ENCODE results near the gene ARRDC2.

ARRDC2 gene

DNA sequence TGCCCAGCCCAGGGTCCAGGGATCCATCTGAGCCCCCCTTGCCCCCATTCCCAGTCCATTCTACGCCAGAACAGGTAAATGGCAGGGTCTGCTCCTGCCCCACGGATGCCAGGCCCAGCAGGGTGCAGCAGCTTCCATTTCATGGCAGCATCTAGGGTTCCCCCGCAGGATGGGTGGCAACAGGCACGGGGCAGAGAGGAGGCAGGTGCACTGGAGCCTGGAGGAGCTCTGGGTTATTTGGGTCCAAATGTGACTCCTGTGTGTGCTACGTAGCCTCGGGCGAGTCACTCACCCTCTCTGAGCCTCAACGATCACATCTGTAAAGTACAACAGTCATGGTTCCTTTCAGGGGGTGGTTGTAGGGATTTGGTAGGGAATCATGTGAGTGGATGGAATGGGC is 51.3 kb downstream of the ARRDC2 start:
- no peak for DNase-seq

DNA sequence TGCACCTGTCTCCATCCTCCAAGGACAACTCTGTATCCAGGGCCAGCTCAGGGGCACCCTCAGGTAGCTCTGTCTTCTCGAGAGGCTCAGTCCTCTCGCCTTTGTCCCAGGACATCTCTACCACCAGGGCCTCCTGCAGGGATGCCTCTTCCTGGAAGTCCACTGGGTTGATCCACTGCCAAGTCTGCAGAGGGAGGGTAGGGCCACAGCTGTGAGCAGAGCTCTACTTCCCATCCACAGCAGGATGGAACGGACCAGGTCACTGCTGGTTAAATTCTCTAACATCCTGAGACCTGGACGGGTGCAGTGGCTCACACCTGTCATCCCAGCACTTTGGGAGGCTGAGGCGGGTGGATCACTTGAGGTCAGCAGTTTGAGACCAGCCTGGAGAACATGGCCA is 51.9 kb downstream of the ARRDC2 start:
- no peak for DNase-seq

- no peak for DNase-seq
Measured at GRCh38 chr19:18060472-18060871, 52.5 kb downstream of the ARRDC2 start.

GRCh38 chr19:18062028-18062427 is 54.1 kb downstream of the ARRDC2 start:
- DNase-seq, result no peak

DNA sequence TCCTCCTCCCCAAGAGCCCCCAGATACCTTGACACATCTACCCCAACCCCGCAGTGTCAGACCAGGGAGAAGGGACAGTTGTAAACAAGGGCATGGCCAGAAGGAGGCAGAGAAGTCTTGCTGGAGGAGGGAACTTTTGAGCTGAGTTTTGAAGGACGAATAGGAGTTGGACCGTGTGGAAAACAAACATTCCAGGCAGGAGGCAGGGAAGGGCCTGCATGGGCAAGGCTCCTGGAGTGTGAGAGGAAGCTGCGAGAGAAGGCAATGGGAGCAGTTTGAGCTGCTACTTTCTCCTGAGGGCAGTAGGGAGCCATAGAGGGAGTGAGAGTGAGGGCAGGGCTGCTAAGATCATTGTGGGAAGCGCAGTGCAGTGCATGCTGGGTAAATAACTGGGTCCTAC is 55.5 kb downstream of the ARRDC2 start:
- DNase-seq, result peak; percentile 58
